Activated naive CD4-positive, alpha-beta T cell treated with anti-CD3 and anti-CD28 coated beads, Interleukin-2, amount 10 ng/mL, durations not matched to agents 7 days and 5 days (primary cell): ENCODE data around the gene KCNH6.

ENCODE experiments used
- CTCF ChIA-PET: fragments of 350-600 bp; sonication (Branson Sonifier 250); formaldehyde crosslinking; loops from one replicate; lab custom pipeline; 2021; ENCODE audit warnings: antibody characterized with exemption; lab: Charles Lee
- DNase-seq: peaks from one replicate; pipeline ENCODE4 v3.0.0-alpha.2; 2020
- H3K27ac Mint-ChIP-seq: one replicate; pipeline ENCODE4 v1.8.0; 2021; ENCODE audit warnings: mild to moderate bottlenecking, moderate library complexity, mixed read lengths
- H3K27me3 Mint-ChIP-seq: one replicate; pipeline ENCODE4 v1.8.0; 2021; ENCODE audit warnings: mild to moderate bottlenecking, mixed read lengths
- H3K36me3 Mint-ChIP-seq: one replicate; pipeline ENCODE4 v1.8.0; 2021; ENCODE audit warnings: mixed read lengths
- H3K4me1 Mint-ChIP-seq: one replicate; pipeline ENCODE4 v1.8.0; 2021; ENCODE audit warnings: mixed read lengths
- H3K4me3 Mint-ChIP-seq: one replicate; pipeline ENCODE4 v1.8.0; 2021; ENCODE audit warnings: mild to moderate bottlenecking, moderate library complexity, mixed read lengths
- H3K9me3 Mint-ChIP-seq: one replicate; pipeline ENCODE4 v1.8.0; 2021; ENCODE audit warnings: mixed read lengths

The KCNH6 gene

GRCh38 chr17:63540590-63540989, 17.4 kb downstream of the KCNH6 start:
- H3K9me3 Mint-ChIP-seq = no peaks in the 10 kb centered on the region
- no peak overlapping the region for H3K27ac Mint-ChIP-seq
- peaks cover 3% of the 10 kb centered on the region for H3K4me1 Mint-ChIP-seq
- no peak for DNase-seq
- peaks cover 64% of the 10 kb centered on the region for H3K27me3 Mint-ChIP-seq
- H3K4me3 Mint-ChIP-seq = no peak overlapping the region
- H3K36me3 Mint-ChIP-seq = no peaks in the 10 kb centered on the region
- CTCF ChIA-PET = no interaction called here

- no peaks in the 10 kb centered on the region for H3K36me3 Mint-ChIP-seq
- peaks cover 3% of the 10 kb centered on the region for H3K4me1 Mint-ChIP-seq
- H3K9me3 Mint-ChIP-seq = no peaks in the 10 kb centered on the region
- H3K4me3 Mint-ChIP-seq = no peak overlapping the region
- CTCF ChIA-PET = no interaction called here
- H3K27me3 Mint-ChIP-seq = peaks cover 55% of the 10 kb centered on the region
- no peak overlapping the region for H3K27ac Mint-ChIP-seq
- no peak for DNase-seq
Observed at GRCh38 chr17:63542218-63542545, 19.0 kb downstream of the KCNH6 start.

GRCh38 chr17:63542942-63543821, 20.0 kb downstream of the KCNH6 start:
- Mint-ChIP-seq H3K27me3 (peaks cover 45% of the 10 kb centered on the region), H3K4me1 (peaks cover 3% of the 10 kb centered on the region), H3K36me3 (no peaks in the 10 kb centered on the region), H3K27ac (no peak overlapping the region), H3K9me3 (no peaks in the 10 kb centered on the region), H3K4me3 (no peak overlapping the region)
- CTCF ChIA-PET = no interaction called here
- DNase-seq = no peak

GRCh38 chr17:63543822-63544420, 20.8 kb downstream of the KCNH6 start:
- Mint-ChIP-seq H3K27me3 (peaks cover 38% of the 10 kb centered on the region), H3K4me1 (peaks cover under 1% of the 10 kb centered on the region), H3K36me3 (no peaks in the 10 kb centered on the region), H3K27ac (no peak overlapping the region), H3K4me3 (no peak overlapping the region), H3K9me3 (no peaks in the 10 kb centered on the region)
- no peak for DNase-seq
- CTCF ChIA-PET = no interaction called here

- CTCF ChIA-PET = interaction anchor here (0.6 to 0.8 kb wide), 2 partner anchors 67 to 840 kb away, joined by 3 to 5 read pairs; no protein-coding TSS in a partner anchor
- Mint-ChIP-seq H3K27me3 (peaks cover 30% of the 10 kb centered on the region), H3K4me3 (no peak overlapping the region), H3K4me1 (peaks cover 8% of the 10 kb centered on the region), H3K36me3 (no peaks in the 10 kb centered on the region), H3K9me3 (no peaks in the 10 kb centered on the region), H3K27ac (no peak overlapping the region)
- DNase-seq = no peak
Observed at GRCh38 chr17:63544467-63545301, 21.5 kb downstream of the KCNH6 start.

GRCh38 chr17:63546308-63547082, 23.3 kb downstream of the KCNH6 start:
- no peak for DNase-seq
- Mint-ChIP-seq H3K4me1 (peaks cover 14% of the 10 kb centered on the region), H3K36me3 (peaks cover 6% of the 10 kb centered on the region), H3K9me3 (no peaks in the 10 kb centered on the region), H3K27me3 (peaks cover 12% of the 10 kb centered on the region), H3K4me3 (no peak overlapping the region), H3K27ac (no peak overlapping the region)
- CTCF ChIA-PET = interaction anchor here (1.0 kb wide), 1 partner anchor 65 kb away, joined by 5 read pairs; no protein-coding TSS in a partner anchor

- DNase-seq = no peak
- Mint-ChIP-seq H3K9me3 (no peaks in the 10 kb centered on the region), H3K27ac (no peak overlapping the region), H3K27me3 (peaks cover 6% of the 10 kb centered on the region), H3K36me3 (peaks cover 10% of the 10 kb centered on the region), H3K4me3 (no peak overlapping the region), H3K4me1 (peaks cover 18% of the 10 kb centered on the region)
- CTCF ChIA-PET = no interaction called here
Observed at GRCh38 chr17:63547083-63547523, 23.9 kb downstream of the KCNH6 start.

GRCh38 chr17:63549289-63549945, 26.3 kb downstream of the KCNH6 start:
- no peaks in the 10 kb centered on the region for H3K9me3 Mint-ChIP-seq
- CTCF ChIA-PET = interaction anchor here (0.7 to 1.6 kb wide), 4 partner anchors 71 to 285 kb away, joined by 3 to 6 read pairs (median 4); no protein-coding TSS in a partner anchor

GRCh38 chr17:63549946-63550816, 27.0 kb downstream of the KCNH6 start, which contains the start of gene DCAF7:
Gene DCAF7, plus strand, starts transcription at chr17:63550477. Its CDS starts 201 bp downstream, at chr17:63550678.
- Mint-ChIP-seq H3K27me3 (peaks cover 4% of the 10 kb centered on the region), H3K4me3 (peak within 1 kb of the TSS; percentile 95), H3K4me1 (peaks cover 45% of the 10 kb centered on the region), H3K9me3 (no peaks in the 10 kb centered on the region), H3K36me3 (peaks cover 30% of the 10 kb centered on the region), H3K27ac (peak within 1 kb of the TSS; percentile 97)
- CTCF ChIA-PET = interaction anchor here (1.1 to 2.7 kb wide), 4 partner anchors 61 to 130 kb away, joined by 3 to 11 read pairs (median 6); no protein-coding TSS in a partner anchor
- peak; percentile 100 for DNase-seq

More at GRCh38 chr17:63549289-63549945, 26.3 kb downstream of the KCNH6 start:
- Mint-ChIP-seq H3K4me3 (peak overlapping the region; percentile 95), H3K27ac (peak overlapping the region; percentile 97), H3K27me3 (peaks cover 4% of the 10 kb centered on the region), H3K36me3 (peaks cover 23% of the 10 kb centered on the region), H3K4me1 (peaks cover 38% of the 10 kb centered on the region)
- no peak for DNase-seq

GRCh38 chr17:63550817-63551639, 27.9 kb downstream of the KCNH6 start:
- CTCF ChIA-PET = interaction anchor here (0.7 to 2.7 kb wide), 4 partner anchors 14 to 207 kb away, joined by 3 to 11 read pairs (median 6); no protein-coding TSS in a partner anchor
- H3K4me1 Mint-ChIP-seq = peaks cover 53% of the 10 kb centered on the region
- peaks cover 38% of the 10 kb centered on the region for H3K36me3 Mint-ChIP-seq
- no peaks in the 10 kb centered on the region for H3K27me3 Mint-ChIP-seq
- H3K4me3 Mint-ChIP-seq = peak overlapping the region; percentile 95
- peak; percentile 45 for DNase-seq
- H3K9me3 Mint-ChIP-seq = no peaks in the 10 kb centered on the region
- H3K27ac Mint-ChIP-seq = peak overlapping the region; percentile 97

- H3K36me3 Mint-ChIP-seq = peaks cover 46% of the 10 kb centered on the region
- CTCF ChIA-PET = interaction anchor here (1.0 to 2.7 kb wide), 4 partner anchors 13 to 127 kb away, joined by 3 to 11 read pairs (median 6); no protein-coding TSS in a partner anchor
- no peaks in the 10 kb centered on the region for H3K9me3 Mint-ChIP-seq
- H3K27ac Mint-ChIP-seq = peak overlapping the region; percentile 52
- H3K4me1 Mint-ChIP-seq = peaks cover 60% of the 10 kb centered on the region
- no peaks in the 10 kb centered on the region for H3K27me3 Mint-ChIP-seq
- peak overlapping the region; percentile 95 for H3K4me3 Mint-ChIP-seq
- no peak for DNase-seq
Observed at GRCh38 chr17:63552211-63552610, 29.1 kb downstream of the KCNH6 start.
